HG03039 (cell line): ENCODE data around the gene HTRA1.

Experiments used
- ATAC-seq: cut with Tn5 transposase; IDR thresholded peaks from one replicate; pipeline ENCODE4 v1.9.1; 2021; ENCODE audit warnings: mild to moderate bottlenecking, moderate library complexity; ENCODE audit not compliant: unreplicated experiment

Gene HTRA1

DNA sequence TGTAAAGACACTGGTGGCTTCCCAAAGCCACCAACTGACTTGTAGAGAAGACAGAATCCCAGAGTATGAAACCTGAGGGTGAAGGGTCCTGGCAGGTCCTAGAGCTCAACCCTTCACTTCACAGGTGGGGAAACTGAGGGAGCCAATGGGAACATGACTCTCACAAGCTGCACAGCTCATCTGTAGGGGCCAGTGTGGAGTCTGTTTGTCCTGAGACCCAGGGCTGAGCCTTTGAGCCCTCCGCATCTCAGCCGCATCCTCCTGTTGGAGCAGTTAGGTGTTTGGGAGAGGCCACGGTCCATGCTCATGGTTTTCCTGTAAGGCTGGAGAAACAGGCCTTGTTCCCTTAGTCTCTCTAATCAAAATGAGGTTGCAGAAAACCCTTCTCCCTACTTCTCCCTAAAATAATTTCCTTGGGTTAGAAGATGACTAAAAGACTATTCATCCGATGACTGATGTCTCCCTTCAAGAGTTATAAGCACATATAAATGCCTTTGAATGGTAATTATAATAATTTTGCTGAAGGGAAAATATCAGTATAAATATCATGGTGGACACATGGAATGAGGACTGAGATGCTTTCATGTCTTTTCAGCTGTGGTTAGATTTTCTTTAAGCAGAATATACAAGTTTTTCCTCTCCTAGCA is 10.3 kb downstream of the HTRA1 start:
- ATAC-seq = no peak

DNA sequence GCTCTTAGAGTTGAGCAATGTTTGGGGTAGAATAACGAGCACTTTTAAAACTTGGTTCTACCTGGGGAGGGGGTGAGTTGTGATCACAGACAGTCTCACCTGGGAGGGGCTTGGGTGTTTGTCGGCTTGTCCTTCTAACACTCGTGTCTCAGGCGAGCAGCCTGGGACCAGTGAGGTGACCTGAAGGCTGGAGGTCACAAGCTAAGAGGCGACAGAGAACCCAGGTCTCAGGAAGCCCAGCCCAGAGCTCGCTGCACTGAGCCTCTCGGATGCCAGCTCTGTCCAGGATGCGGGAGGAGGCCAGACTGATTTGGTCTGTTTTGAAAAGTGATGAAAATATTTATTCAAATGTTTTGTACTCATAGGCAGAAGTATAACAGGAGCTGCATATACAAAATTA is 11.8 kb downstream of the HTRA1 start:
- ATAC-seq = no peak

DNA sequence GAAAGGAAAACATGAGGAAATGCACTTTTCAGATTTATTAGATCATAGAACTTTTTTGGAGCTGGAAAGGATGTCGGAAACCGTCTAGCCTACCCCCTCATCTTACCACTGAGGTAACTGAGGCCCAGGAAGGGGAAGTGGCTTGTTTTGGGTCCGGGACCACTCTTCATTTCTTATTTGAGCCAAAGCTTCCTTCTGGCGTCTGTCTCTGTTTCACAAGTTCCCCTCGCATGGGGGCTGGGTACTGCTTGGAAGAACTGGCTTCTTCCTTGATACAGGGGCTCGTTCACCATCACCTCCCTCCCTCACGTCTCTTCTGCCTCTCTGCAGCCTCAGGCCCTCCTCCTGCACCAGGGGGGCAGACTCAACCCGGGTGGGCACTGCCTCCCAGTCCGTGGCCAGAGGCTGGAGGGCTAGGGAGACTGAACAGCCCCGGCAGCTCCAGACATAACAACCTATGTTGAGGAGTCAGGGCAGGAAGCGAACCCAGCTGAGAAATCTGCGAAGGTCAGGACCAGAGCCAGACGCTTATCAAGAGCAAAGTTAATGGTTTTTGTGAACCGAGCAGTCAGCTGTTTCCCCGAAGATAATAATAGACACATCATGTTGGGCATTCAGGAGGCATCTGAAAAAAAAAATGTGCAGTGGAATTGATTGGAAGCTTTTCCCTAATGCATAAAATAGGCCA is 12.9 kb downstream of the HTRA1 start:
- ATAC-seq = no peak

GRCh38 chr10:122475100-122475499 is 13.7 kb downstream of the HTRA1 start:
- no peak for ATAC-seq

DNA sequence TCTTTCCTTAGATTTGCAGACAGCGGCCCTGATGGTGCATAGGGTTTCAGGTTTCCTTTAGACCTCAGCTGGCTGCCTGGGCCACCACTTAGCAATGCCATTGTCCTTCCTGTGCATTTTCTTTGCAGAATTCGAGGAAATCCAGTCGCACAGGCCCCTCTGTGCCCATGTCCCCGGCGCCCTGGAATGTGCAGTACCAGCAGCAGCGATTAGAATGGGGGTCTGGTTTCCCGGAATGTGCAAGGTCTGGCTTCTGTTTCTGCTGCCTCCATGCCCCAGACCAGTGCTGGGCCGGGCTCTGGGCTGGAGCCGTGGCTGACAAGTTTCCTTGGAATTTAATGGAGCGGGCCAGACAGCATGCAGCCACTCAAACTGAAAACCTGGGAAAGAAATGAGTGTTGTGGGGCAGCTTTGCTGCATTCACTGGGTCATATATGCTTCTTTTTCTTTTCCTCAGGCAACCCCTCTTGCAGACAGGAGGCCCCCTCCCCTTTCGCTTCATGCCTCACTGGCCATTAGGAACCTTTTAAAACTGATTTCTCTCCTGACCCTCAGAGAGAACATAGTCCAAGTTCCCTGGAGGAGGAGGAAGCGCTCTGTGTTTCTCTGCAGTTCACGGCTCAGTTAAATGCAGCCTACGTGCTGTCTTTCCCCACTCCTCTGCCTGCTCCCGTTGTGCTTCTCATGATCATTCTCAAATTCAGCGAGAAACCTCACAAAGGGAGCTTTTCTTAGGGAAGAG is 14.4 kb downstream of the HTRA1 start:
- ATAC-seq = no peak

- ATAC-seq = no peak
Measured at GRCh38 chr10:122476333-122476695, 15.0 kb downstream of the HTRA1 start.

GRCh38 chr10:122477436-122477835 is 16.1 kb downstream of the HTRA1 start:
- ATAC-seq = no peak

DNA sequence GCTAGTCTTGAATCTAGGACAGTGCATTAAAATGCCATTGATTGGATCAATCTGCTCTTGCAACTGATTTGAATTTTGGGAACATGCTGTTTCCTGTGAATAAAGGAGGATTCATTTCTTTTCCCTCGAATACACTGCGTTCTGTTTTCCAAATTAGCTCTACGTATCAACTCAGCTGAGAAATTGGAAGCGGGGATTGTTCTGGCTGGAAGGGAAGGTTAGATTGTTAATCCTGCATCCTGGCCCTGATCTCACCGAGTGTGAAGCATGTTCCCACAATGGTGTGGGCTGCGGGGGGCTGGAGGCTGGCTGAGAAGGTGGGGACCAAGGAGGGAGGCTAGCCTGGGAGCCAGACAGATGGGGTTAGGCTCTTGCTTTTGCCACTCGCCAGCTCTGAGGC is 17.6 kb downstream of the HTRA1 start:
- ATAC-seq = no peak

DNA sequence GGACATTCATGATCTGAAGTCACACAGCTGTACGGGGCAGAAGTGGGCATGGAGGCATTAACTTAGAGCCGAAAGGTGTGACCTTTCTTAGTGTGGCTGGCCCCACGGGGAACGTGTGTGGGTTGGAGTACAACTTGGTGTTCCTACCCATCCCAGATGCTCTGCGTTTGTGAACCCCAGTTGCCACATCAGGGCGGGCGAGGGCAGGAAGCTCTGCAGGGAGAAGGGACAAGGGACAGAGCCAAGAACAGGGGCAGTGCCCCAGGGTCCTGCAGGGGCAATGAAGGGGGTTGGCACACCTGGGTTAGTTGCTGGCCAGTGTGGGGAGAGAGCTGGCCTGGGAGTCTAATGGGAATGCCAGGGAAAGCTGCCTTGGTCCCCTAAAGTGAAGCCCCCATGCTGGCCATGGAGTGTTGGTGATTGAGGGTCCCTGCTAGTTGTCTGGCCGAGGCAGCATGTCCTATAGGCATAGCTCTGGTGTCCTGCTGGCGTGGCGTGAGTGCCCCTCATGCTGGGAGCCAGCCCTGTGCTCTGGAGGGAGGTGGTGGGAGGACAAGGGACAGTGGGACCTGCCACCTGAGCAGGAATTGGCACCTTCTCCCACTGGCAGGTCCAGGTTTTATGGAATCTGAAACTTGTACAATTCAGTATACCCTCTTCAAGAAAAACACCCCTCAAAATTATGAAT is 18.9 kb downstream of the HTRA1 start:
- ATAC-seq = no peak

DNA sequence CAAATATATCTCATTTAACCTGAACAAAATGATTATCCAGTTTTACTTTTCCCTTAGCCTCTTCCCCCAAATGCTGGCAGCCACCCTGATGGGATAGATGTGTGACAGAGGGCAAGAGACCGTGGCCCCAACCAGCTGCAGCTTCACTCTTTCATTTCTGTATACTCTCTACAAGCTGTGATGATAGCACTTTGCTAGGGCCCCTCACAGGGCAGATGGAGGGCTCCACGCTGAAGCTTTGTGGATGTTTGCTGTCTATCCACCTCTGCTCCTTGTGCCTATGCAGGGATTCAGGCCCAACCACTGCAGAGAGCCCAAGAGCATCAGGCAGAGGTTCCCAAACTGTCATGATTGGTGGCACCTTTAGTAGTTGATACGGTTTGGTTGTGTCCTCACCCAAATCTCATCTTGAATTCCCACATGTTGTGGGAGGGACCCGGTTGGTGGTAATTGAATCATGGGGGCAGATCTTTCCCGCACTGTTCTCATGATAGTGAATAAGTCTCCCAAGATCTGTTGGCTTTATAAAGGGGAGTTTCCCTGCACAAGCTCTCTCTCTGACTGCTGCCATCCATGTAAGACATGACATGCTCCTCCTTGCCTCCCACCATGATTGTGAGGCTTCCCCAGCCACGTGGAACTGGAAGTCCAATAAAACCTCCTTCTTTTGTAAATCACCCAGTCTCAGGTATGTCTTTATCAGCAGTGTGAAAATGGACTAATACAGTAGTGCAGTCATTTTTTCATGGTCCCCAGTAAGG is 20.1 kb downstream of the HTRA1 start:
- no peak for ATAC-seq

DNA sequence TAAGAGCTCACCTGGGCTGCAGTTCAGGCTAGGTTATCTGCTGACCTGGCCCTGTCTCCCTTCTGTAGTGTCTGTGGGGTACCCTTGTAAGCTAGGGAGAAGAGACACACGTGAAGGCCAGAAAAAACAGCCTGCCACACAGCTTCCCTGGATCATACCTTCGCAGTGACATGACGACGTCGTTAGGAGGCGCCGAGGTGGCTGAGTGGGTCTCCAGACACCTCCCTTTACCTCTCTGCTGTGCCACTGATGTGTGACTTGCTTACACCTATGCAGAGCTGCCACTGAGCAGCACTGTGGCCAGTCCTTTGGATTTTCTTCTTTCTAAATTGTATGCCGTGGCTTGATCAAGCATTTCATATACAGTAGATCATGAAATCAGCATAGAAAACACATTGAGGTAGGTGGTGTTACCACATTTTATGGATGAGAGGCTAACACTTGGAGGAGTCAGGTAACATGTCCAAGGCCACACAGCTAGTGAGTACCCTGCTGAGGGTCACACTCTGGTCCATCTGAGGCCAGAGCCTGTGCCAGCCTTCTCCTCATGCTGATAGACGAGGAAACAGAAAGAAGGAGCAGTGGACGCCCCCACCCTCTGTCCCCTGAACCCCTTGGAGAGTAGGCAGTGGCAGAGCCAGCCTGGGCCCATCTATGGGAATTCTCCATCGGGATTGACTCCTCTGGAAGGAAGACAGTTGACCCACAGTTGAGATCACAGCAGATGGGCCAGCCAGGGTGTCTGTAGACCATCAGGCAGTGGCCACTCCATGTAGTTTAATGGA is 23.1 kb downstream of the HTRA1 start:
- no peak for ATAC-seq

GRCh38 chr10:122485670-122486069 is 24.3 kb downstream of the HTRA1 start:
- ATAC-seq = no peak

DNA sequence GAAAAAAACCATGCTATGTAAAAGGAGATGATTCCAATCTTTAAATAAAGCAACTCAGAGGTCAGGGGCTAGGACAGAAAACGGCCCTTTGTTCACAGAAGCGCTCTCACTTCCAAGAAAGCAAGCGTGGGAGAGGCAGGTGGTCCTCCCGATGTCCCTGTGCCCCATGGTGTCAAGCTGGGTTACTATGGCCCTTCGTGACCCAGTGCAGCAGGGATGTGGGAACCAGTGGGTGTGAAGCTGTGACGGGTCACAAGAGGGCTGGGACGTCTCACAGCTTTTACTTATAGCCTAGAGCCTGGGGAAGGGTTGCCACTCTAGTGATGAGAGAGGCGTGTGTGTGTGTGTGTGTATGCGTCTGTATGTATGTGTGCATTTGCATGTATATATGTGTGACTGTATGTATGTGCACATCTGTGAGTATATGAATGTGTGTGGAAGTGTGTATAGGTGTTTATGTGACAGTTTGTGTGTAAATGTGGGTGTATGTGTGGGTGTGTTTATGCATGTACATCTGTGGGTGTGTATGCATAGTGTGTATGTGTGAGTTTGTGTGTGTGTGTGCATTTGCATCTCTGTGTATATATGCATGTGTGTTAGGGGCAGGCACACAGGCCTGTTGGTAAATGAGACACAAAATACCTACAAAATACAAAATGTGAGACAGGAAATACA is 25.2 kb downstream of the HTRA1 start:
- ATAC-seq = no peak

- no peak for ATAC-seq
Measured at GRCh38 chr10:122487174-122487765, 25.9 kb downstream of the HTRA1 start.

DNA sequence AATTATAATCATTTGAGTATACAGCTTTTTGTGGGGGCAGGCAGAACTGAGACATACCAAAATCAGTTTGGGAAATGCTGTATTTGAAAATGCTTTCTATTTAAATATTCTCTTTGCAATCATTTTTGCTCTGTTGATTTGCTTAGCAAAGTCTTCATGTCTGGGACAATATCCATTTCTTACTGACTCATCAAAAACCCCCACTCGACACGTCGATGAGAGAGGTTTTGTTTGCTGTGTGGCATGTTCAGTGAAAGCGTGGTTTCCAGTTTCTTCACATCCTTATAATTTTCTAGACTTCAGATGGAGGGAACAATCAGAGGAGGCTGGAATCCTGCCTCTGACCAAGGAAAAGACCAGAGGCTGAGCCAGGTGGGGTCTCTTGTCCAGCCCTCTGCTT is 28.9 kb downstream of the HTRA1 start:
- no peak for ATAC-seq

GRCh38 chr10:122490786-122491680 is 29.7 kb downstream of the HTRA1 start:
- ATAC-seq = no peak

DNA sequence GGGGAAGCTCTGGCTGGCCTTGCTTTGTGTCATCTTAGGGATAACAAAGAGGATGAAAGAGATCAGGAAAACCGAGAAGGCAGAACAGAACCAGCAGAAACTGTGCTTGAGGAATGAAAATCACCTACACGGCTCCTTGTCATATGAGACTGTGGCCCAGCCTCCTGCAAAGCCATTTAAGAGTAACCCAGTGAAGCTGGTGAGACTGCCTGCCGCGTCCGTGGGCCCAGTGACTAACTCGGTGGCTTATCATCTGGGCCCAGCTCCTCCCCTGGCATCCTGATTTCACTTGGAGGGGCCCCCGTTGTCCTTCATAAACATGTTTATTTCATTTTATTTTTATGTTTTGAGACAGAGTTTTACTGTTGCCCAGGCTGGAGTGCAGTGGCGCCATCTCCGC is 30.7 kb downstream of the HTRA1 start:
- no peak for ATAC-seq

DNA sequence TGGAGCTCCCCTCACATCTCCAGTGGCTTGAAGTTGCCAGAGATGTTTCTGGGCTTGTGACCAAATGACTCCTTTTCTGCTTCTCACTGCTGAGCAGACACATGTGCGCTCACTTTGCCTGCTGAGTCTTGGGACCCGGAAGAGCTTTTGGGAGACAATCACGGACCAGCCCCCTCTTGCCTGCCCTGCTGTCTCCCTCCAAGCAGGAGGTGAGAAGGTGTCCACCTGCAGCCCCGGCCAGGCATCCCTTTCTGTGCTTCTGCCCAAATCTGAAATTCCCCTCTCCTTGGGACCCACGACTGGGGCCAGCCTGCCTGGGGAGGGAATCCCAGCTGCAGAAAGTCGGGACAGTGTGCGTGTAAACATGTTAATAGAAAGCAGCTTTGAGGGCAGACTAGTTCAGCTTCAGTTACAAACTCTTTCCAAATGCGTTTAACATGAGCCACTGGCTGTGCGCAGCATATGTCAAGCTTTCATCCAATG is 31.7 kb downstream of the HTRA1 start:
- ATAC-seq = no peak
